SK-N-SH (cell line): ENCODE data around the gene MAOB. TPM values are rescaled to one million over a fixed set of nuclear protein-coding genes. Genes with fewer than 3 reads are reported as not detected.

ENCODE experiments used
- CTCF ChIA-PET: fragments of 300-600, 350-600 bp; formaldehyde crosslinking; extraction: SDS; loops from one replicate; lab custom pipeline; 2021; lab: Yijun Ruan, JAX
- POLR2A ChIA-PET: fragments of 350-600 bp; sonication (Branson Sonifier 250); formaldehyde crosslinking; extraction: SDS; loops from one replicate; lab custom pipeline; 2020; ENCODE audit warnings: antibody characterized with exemption, inconsistent platforms; lab: Yijun Ruan, JAX
- DNase-seq: peaks from one replicate; pipeline ENCODE4 v3.0.0; 2012
- H2AFZ ChIP-seq: fragments of 200-600 bp; sonication (generic); 2 replicates; pipeline ENCODE4 v1.8.1; 2016; ENCODE audit warnings: antibody characterized with exemption, mild to moderate bottlenecking, low read depth
- H3F3A ChIP-seq: fragments of 200-600 bp; sonication (generic); replicated peaks from 2 replicates; pipeline ENCODE3; 2016; ENCODE audit warnings: antibody characterized with exemption, mild to moderate bottlenecking; ENCODE audit not compliant: insufficient read depth
- H3K27ac ChIP-seq, 2 experiments: fragments of 200-500 bp in 1 of 2; fragments of 200-600 bp in 1 of 2; sonication (Bioruptor generic) in 1 of 2; sonication (generic), shearing (Covaris generic) in 1 of 2; 2 replicates each; pipeline versions ENCODE4 v1.5.1 to v1.6.1; 2014 to 2016; ENCODE audit warnings: low read depth in 2 of 2, inconsistent platforms in 1 of 2, low read length in 1 of 2, mild to moderate bottlenecking in 1 of 2, mixed read lengths in 1 of 2
- H3K27me3 ChIP-seq: fragments of 200-600 bp; sonication (generic), shearing (Covaris generic); 2 replicates; pipeline ENCODE4 v1.6.1; 2016; ENCODE audit warnings: mixed run types; ENCODE audit not compliant: insufficient read depth
- H3K36me3 ChIP-seq, 2 experiments: fragments of 200-500 bp in 1 of 2; fragments of 200-600 bp in 1 of 2; sonication (Bioruptor generic) in 1 of 2; sonication (generic) in 1 of 2; replicated peaks in 1 of 2; 2 replicates each; pipeline versions ENCODE3 to v1.5.1; 2014 to 2016; ENCODE audit warnings: low read length in 1 of 2, mild to moderate bottlenecking in 1 of 2; ENCODE audit not compliant: insufficient read depth in 2 of 2, control insufficient read depth in 1 of 2
- H3K4me1 ChIP-seq, 2 experiments: fragments of 200-500 bp in 1 of 2; fragments of 200-600 bp in 1 of 2; sonication (Bioruptor generic) in 1 of 2; sonication (generic), shearing (Covaris generic) in 1 of 2; 2 replicates each; pipeline versions ENCODE4 v1.5.1 to v1.6.1; 2014 to 2016; ENCODE audit warnings: low read depth in 1 of 2, low read length in 1 of 2, mixed run types in 1 of 2; ENCODE audit not compliant: insufficient read depth in 2 of 2, control insufficient read depth in 1 of 2
- H3K4me2 ChIP-seq: fragments of 200-600 bp; sonication (generic), shearing (Covaris generic); 2 replicates; pipeline ENCODE4 v1.6.1; 2017; ENCODE audit warnings: mixed run types
- H3K4me3 ChIP-seq, 2 experiments: fragments of 200-500 bp in 1 of 2; fragments of 200-600 bp in 1 of 2; sonication (Bioruptor generic) in 1 of 2; sonication (generic), shearing (Covaris generic) in 1 of 2; 2 replicates each; pipeline versions ENCODE4 v1.5.1 to v1.8.1; 2014 to 2016; ENCODE audit warnings: low read depth in 2 of 2, inconsistent platforms in 1 of 2, low read length in 1 of 2, mild to moderate bottlenecking in 1 of 2, mixed read lengths in 1 of 2, moderate library complexity in 1 of 2
- H3K79me2 ChIP-seq: fragments of 200-600 bp; sonication (generic); 2 replicates; pipeline ENCODE4 v1.8.1; 2017; ENCODE audit warnings: mild to moderate bottlenecking; ENCODE audit not compliant: insufficient read depth
- H3K9ac ChIP-seq: fragments of 200-600 bp; sonication (generic); 2 replicates; pipeline ENCODE4 v1.6.1; 2017; ENCODE audit warnings: mixed run types
- H3K9me2 ChIP-seq: fragments of 200-600 bp; sonication (generic); 2 replicates; pipeline ENCODE4 v1.6.1; 2017; ENCODE audit warnings: mixed run types
- H3K9me3 ChIP-seq: fragments of 200-600 bp; sonication (generic); 2 replicates; pipeline ENCODE4 v1.6.1; 2017; ENCODE audit warnings: mixed run types, mild to moderate bottlenecking, moderate library complexity
- H4K20me1 ChIP-seq: fragments of 200-600 bp; sonication (generic); 2 replicates; pipeline ENCODE4 v1.6.1; 2017; ENCODE audit warnings: mild to moderate bottlenecking, mixed run types; ENCODE audit not compliant: insufficient read depth
- FOSL2 ChIP-seq: IDR thresholded peaks from 2 replicates; pipeline ENCODE4 v1.4.0; 2012; ENCODE audit warnings: low read depth, mild to moderate bottlenecking, moderate library complexity, borderline replicate concordance
- GABPA ChIP-seq: IDR thresholded peaks from 2 replicates; pipeline ENCODE4 v1.4.0; 2012; ENCODE audit warnings: low read depth, mild to moderate bottlenecking
- IRF3 ChIP-seq: fragments of 150-350 bp; IDR thresholded peaks from 2 replicates; pipeline ENCODE4 v1.6.1; 2016; ENCODE audit warnings: mild to moderate bottlenecking, low read depth, low read length
- MAX ChIP-seq: IDR thresholded peaks from 2 replicates; pipeline ENCODE4 v1.4.0; 2012; ENCODE audit warnings: low read depth
- MEF2A ChIP-seq: IDR thresholded peaks from 2 replicates; pipeline ENCODE4 v1.4.0; 2012; ENCODE audit warnings: low read depth, borderline replicate concordance
- MXI1 ChIP-seq: IDR thresholded peaks from 2 replicates; pipeline ENCODE4 v1.6.1; 2012; ENCODE audit warnings: mild to moderate bottlenecking, low read depth, low read length, improper control_type of control experiment
- PBX3 ChIP-seq: IDR thresholded peaks from 2 replicates; pipeline ENCODE4; 2012
- POLR2AphosphoS5 ChIP-seq: IDR thresholded peaks from 2 replicates; pipeline ENCODE4 v1.6.1; 2012; ENCODE audit warnings: low read depth, low read length
- TAF1 ChIP-seq: IDR thresholded peaks from 2 replicates; pipeline ENCODE4 v1.6.1; 2012; ENCODE audit warnings: low read depth, mild to moderate bottlenecking, low read length, moderate library complexity, borderline replicate concordance
- USF1 ChIP-seq: IDR thresholded peaks from 2 replicates; pipeline ENCODE4 v1.4.0; 2012; ENCODE audit warnings: low read depth, borderline replicate concordance
- ZBTB33 ChIP-seq: IDR thresholded peaks from 2 replicates; pipeline ENCODE4 v1.4.0; 2012; ENCODE audit warnings: low read depth, borderline replicate concordance
- WGBS: methylation state at CpG from one replicate; pipeline ENCODE4 v1.1.6; 2017; ENCODE audit warnings: low lambda C conversion rate; 5-methylcytosine and 5-hydroxymethylcytosine counted together
- polyA plus RNA-seq, 3 experiments: library from polyadenylated mRNA; depleted of rRNA; stranded (reverse); fragments of >200 nt; gene quantifications; 2 replicates each; pipeline ENCODE4 v1.2.3, GENCODE V29; 2012

The MAOB gene
- polyA plus RNA-seq, 1 of the 3 experiments (the other 2 are of a cell fraction): 0.92 TPM

GRCh38 chrX:43758044-43758443, 124.2 kb downstream of the MAOB start:
- no peak overlapping the region for H2AFZ ChIP-seq
- H3K9ac ChIP-seq: no peak overlapping the region
- H3K27me3 ChIP-seq: no peaks in the 10 kb centered on the region
- H3K4me2 ChIP-seq: no peak overlapping the region
- no peaks in the 10 kb centered on the region for H3K4me1 ChIP-seq
- POLR2A ChIA-PET: no interaction called here
- H3K79me2 ChIP-seq: no peaks in the 10 kb centered on the region
- DNase-seq: no peak
- H3K9me2 ChIP-seq: no peaks in the 10 kb centered on the region
- H3K9me3 ChIP-seq: no peaks in the 10 kb centered on the region
- no peak overlapping the region for H3K27ac ChIP-seq
- no peaks in the 10 kb centered on the region for H4K20me1 ChIP-seq
- 26% methylated on average over 7 of the region's 7 CpGs for WGBS
- CTCF ChIA-PET: no interaction called here
- no peak for TF ChIP-seq USF1
- no peak for TF ChIP-seq ZBTB33
- TF ChIP-seq GABPA: no peak
- H3K36me3 ChIP-seq: no peaks in the 10 kb centered on the region
- H3K4me3 ChIP-seq: no peak overlapping the region
- no peaks in the 10 kb centered on the region for H3F3A ChIP-seq

GRCh38 chrX:43756076-43756475, 126.2 kb downstream of the MAOB start:
- no peaks in the 10 kb centered on the region for H3K4me1 ChIP-seq
- H4K20me1 ChIP-seq: no peaks in the 10 kb centered on the region
- no peak overlapping the region for H3K9ac ChIP-seq
- no peak overlapping the region for H3K27ac ChIP-seq
- no peaks in the 10 kb centered on the region for H3K79me2 ChIP-seq
- 13% methylated on average over 5 of the region's 5 CpGs for WGBS
- CTCF ChIA-PET: interaction anchor here (1.2 kb wide), 1 partner anchor 12 kb away, joined by 3 read pairs; no protein-coding TSS in a partner anchor
- no peak for DNase-seq
- H3K9me3 ChIP-seq: no peaks in the 10 kb centered on the region
- no peak overlapping the region for H2AFZ ChIP-seq
- no peak overlapping the region for H3K4me3 ChIP-seq
- H3K27me3 ChIP-seq: no peaks in the 10 kb centered on the region
- H3K9me2 ChIP-seq: no peaks in the 10 kb centered on the region
- no peak for TF ChIP-seq MEF2A
- no peak for TF ChIP-seq POLR2AphosphoS5
- TF ChIP-seq IRF3: no peak
- TF ChIP-seq MAX: no peak
- no peak for TF ChIP-seq FOSL2
- TF ChIP-seq PBX3: no peak
- no peak for TF ChIP-seq MXI1
- no peak for TF ChIP-seq TAF1
- no peak overlapping the region for H3K4me2 ChIP-seq
- POLR2A ChIA-PET: no interaction called here
- H3F3A ChIP-seq: no peaks in the 10 kb centered on the region
- H3K36me3 ChIP-seq: no peaks in the 10 kb centered on the region
